HFF-Myc (cell line): ENCODE measurements around the gene ABCC6.
"Not testable (repeated sequence)": the region's sequence is repeated elsewhere in the genome, so short reads cannot be mapped to it uniquely, and the experiment has no call there.

Experiments used
- DNase-seq: peaks from one replicate; pipeline ENCODE4 v3.0.0-alpha.2; 2011; ENCODE audit warnings: low read depth; ENCODE audit errors: extremely low read depth
- H3K4me3 ChIP-seq: replicated peaks from 2 replicates; pipeline ENCODE4 v1.5.1; 2011; ENCODE audit warnings: low read depth, mild to moderate bottlenecking, control low read depth, low read length
- CTCF ChIP-seq: IDR thresholded peaks from 2 replicates; pipeline ENCODE4 v1.5.1; 2012; ENCODE audit warnings: mild to moderate bottlenecking, low read depth, low read length, control low read depth; ENCODE audit errors: missing control alignments

The ABCC6 gene

GRCh38 chr16:16182918-16183317 is 40.4 kb downstream of the ABCC6 start:
- H3K4me3 ChIP-seq = no peak overlapping the region
- DNase-seq = no peak
- no peak for TF ChIP-seq CTCF

- not testable (repeated sequence) for DNase-seq, H3K4me3 ChIP-seq
Observed at GRCh38 chr16:16181748-16182147, 41.5 kb downstream of the ABCC6 start.

DNA sequence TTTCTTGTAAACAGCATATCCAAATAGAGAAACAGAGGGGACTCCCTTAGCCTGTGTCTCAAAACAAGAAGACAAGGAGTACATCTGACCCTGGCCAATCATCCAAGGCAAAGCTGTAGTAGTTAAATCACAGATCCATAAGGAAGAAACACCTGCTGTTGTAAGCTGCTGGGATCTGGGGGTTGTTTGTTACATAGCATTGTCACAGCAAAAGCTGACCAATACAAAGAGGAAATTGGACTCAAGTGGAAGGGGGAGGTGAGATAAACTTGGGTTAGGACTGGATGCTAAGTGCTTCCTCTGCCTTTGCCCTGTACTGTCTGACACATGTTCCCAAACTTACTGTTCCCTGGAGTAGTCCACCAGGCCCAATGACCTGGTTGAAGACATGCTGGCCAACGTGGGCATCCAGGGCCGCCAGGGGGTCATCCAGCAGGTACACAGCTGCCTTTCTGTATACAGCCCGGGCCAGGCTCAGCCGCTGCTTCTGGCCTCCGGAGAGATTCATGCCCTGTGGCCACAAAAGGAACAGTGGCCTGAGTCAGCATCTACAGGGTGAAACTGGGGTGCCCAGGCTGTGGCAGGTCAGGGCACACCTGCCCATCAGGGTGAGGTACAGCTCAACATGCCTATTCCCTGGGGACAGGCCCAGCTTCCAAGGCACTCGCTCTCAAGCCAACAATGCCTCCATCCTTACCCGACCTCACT is 44.7 kb downstream of the ABCC6 start:
- no peak for DNase-seq
- no peak overlapping the region for H3K4me3 ChIP-seq
- no peak for TF ChIP-seq CTCF

DNA sequence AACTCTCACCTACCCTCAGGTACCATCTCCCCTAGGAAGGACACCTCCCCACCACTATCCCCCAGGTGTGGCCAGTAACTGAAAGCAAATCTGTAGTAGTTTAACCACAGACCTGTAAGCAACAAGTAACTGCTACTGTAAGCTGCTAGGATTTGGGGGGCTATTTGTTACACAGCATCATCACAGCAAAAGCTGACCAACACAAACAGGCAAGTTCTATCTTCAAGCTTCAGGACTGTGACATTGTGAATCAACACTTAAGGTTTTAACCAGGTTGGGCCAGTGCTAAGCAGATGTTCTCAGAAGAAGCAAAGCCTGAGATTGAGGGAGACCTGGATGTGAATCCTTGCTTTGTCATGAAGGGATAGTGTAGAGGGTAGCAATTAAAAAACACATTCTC is 47.0 kb downstream of the ABCC6 start:
- TF ChIP-seq CTCF = no peak
- DNase-seq = no peak
- H3K4me3 ChIP-seq = no peak overlapping the region

DNA sequence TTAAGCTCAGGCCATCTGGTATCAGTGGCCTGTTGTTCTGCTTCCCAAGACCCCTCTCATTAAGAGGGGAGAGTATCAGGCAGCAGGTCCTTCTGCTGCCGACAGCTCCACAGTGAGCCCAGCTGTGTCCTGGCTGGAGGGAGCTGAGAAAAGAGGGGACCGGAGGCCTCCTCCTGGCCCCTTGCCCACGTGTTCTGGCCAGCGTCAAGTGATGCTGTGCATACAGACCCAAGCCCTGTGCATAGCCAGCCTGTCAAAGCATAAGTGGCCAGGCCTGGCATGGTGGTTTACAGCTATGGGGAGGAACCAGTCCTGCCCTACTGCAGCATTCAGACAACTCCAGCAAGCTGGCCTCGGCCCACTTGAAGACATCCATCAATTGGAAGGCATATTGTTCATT is 48.0 kb downstream of the ABCC6 start:
- no peak for TF ChIP-seq CTCF
- no peak for DNase-seq
- H3K4me3 ChIP-seq = no peak overlapping the region

DNA sequence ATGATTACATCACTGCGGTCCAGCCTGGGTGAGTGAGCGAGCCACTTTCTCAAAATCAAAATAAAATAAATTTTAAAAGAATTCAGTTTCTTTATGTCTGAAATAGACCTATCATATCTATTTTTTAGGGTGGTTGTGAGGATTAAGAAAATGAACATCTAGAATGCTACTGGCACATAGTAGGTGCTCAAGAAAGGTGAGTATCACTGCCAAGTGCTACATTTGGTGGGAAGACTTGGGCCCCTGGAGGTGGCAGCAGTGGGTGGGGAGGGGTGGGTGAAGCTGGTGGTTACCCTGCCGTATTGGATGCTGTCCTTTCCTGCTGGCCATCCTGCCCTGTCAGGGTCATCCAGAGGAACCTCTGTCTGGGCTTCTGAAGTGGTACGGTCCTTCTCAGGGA is 50.3 kb downstream of the ABCC6 start:
- TF ChIP-seq CTCF = no peak
- no peak overlapping the region for H3K4me3 ChIP-seq
- no peak for DNase-seq

DNA sequence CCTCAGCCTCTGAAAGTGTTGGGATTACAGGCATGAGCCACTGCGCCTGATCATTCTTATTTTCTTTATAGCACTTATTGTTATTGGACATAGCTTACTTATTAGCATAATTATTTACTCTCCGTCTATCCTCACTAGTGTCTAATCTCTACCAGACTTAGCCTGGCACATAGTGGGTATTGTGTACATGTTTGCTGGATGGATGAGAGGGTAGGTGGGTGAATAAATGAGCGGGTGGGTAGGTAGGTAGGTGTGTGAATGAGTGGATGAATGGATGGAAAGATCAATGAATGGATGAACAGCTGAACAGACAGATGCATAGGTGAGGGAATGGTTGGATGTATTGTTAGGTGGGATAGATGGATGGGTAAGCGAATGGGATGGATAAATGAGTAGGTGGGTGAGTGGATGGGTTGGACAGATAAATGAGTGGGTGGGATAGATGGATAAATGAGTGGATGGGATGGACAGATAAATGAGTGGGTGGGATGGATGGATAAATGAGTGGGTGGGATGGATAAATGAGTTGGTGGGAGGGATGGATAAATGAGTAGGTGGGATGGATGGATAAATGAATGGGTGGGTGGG is 51.9 kb downstream of the ABCC6 start:
- DNase-seq = no peak
- no peak overlapping the region for H3K4me3 ChIP-seq
- TF ChIP-seq CTCF = no peak
